NCI-H128 (cell line): Measurements from ENCODE around the gene CDHR2.

Source experiments
- DNase-seq: peaks from one replicate; lab custom pipeline; 2025; ENCODE audit not compliant: unreplicated experiment; lab: John Stamatoyannopoulos, UW

The CDHR2 gene

GRCh38 chr5:176548967-176549444, at the start of gene CDHR2:
Gene CDHR2 (plus strand): TSS chr5:176549342. CDS start chr5:176565353, 16,011 bp downstream.
- DNase-seq = no peak

- no peak for DNase-seq
Measured at GRCh38 chr5:176500511-176500910, 48.6 kb upstream of the CDHR2 start.

GRCh38 chr5:176501333-176501732, 47.8 kb upstream of the CDHR2 start:
- DNase-seq = no peak

- DNase-seq = no peak
Measured at GRCh38 chr5:176503496-176503895, 45.6 kb upstream of the CDHR2 start.

- no peak for DNase-seq
Measured at GRCh38 chr5:176507911-176508310, 41.2 kb upstream of the CDHR2 start.

- DNase-seq = no peak
Measured at GRCh38 chr5:176508603-176509002, 40.5 kb upstream of the CDHR2 start.

GRCh38 chr5:176513788-176514187, 35.4 kb upstream of the CDHR2 start:
- DNase-seq = no peak

GRCh38 chr5:176514244-176514950, 34.7 kb upstream of the CDHR2 start:
- DNase-seq = no peak

- DNase-seq = no peak
Measured at GRCh38 chr5:176515396-176515795, 33.7 kb upstream of the CDHR2 start.

GRCh38 chr5:176517053-176517661, 32.0 kb upstream of the CDHR2 start:
- no peak for DNase-seq

GRCh38 chr5:176519810-176520720, 29.1 kb upstream of the CDHR2 start:
- DNase-seq = no peak

- no peak for DNase-seq
Measured at GRCh38 chr5:176521286-176521685, 27.9 kb upstream of the CDHR2 start.

- no peak for DNase-seq
Measured at GRCh38 chr5:176521699-176522263, 27.4 kb upstream of the CDHR2 start.

GRCh38 chr5:176524138-176524537, 25.0 kb upstream of the CDHR2 start:
- DNase-seq = no peak

GRCh38 chr5:176524987-176525386, 24.2 kb upstream of the CDHR2 start:
- no peak for DNase-seq

- no peak for DNase-seq
Measured at GRCh38 chr5:176525677-176526076, 23.5 kb upstream of the CDHR2 start.

GRCh38 chr5:176526462-176526861, 22.7 kb upstream of the CDHR2 start:
- DNase-seq = no peak

- no peak for DNase-seq
Measured at GRCh38 chr5:176527246-176528222, 21.6 kb upstream of the CDHR2 start.

GRCh38 chr5:176528301-176528700, 20.8 kb upstream of the CDHR2 start:
- no peak for DNase-seq

- DNase-seq = no peak
Measured at GRCh38 chr5:176528761-176529115, 20.4 kb upstream of the CDHR2 start.
